GM19455 (cell line): ENCODE data around the gene ABR.
"Not testable (repeated sequence)": the region's sequence is repeated elsewhere in the genome, so short reads cannot be mapped to it uniquely, and the experiment has no call there.

ENCODE experiments used
- ATAC-seq: cut with Tn5 transposase; IDR thresholded peaks from one replicate; pipeline ENCODE4 v1.9.1; 2021; ENCODE audit not compliant: unreplicated experiment

The ABR gene

GRCh38 chr17:1174263-1174880, 5.4 kb downstream of the ABR start:
- ATAC-seq, result no peak

GRCh38 chr17:1173432-1174262, 6.1 kb downstream of the ABR start:
- no peak for ATAC-seq

GRCh38 chr17:1171953-1172352, 7.8 kb downstream of the ABR start:
- no peak for ATAC-seq

GRCh38 chr17:1170739-1171138, 9.0 kb downstream of the ABR start:
- ATAC-seq, result no peak

GRCh38 chr17:1169929-1170312, 9.9 kb downstream of the ABR start:
- no peak for ATAC-seq

- no peak for ATAC-seq
Observed at GRCh38 chr17:1169221-1169928, 10.4 kb downstream of the ABR start.

GRCh38 chr17:1168533-1169220, 11.1 kb downstream of the ABR start:
- no peak for ATAC-seq

GRCh38 chr17:1166276-1166675, 13.5 kb downstream of the ABR start:
- no peak for ATAC-seq

GRCh38 chr17:1165836-1166235, 13.9 kb downstream of the ABR start:
- no peak for ATAC-seq

- no peak for ATAC-seq
Observed at GRCh38 chr17:1164935-1165556, 14.7 kb downstream of the ABR start.

- ATAC-seq, result no peak
Observed at GRCh38 chr17:1162116-1162855, 17.5 kb downstream of the ABR start.

- ATAC-seq, result no peak
Observed at GRCh38 chr17:1160591-1161390, 19.0 kb downstream of the ABR start.

GRCh38 chr17:1159431-1160180, 20.2 kb downstream of the ABR start:
- no peak for ATAC-seq

- no peak for ATAC-seq
Observed at GRCh38 chr17:1158879-1159278, 20.9 kb downstream of the ABR start.

- no peak for ATAC-seq
Observed at GRCh38 chr17:1156864-1157263, 22.9 kb downstream of the ABR start.

- no peak for ATAC-seq
Observed at GRCh38 chr17:1154704-1155103, 25.1 kb downstream of the ABR start.

- no peak for ATAC-seq
Observed at GRCh38 chr17:1153795-1154546, 25.8 kb downstream of the ABR start.

GRCh38 chr17:1152582-1152981, 27.2 kb downstream of the ABR start:
- not testable (repeated sequence) for ATAC-seq
